Activated naive CD4-positive, alpha-beta T cell treated with anti-CD3 and anti-CD28 coated beads, Interleukin-2, amount 10 ng/mL, durations not matched to agents 7 days and 5 days (primary cell): ENCODE results near the gene TSC2.
"Not testable (repeated sequence)": the region's sequence is repeated elsewhere in the genome, so short reads cannot be mapped to it uniquely, and the experiment has no call there.

ENCODE experiments used
- CTCF ChIA-PET: fragments of 350-600 bp; sonication (Branson Sonifier 250); formaldehyde crosslinking; loops from one replicate; lab custom pipeline; 2021; ENCODE audit warnings: antibody characterized with exemption; lab: Charles Lee
- DNase-seq: peaks from one replicate; pipeline ENCODE4 v3.0.0-alpha.2; 2020
- H3K27ac Mint-ChIP-seq: one replicate; pipeline ENCODE4 v1.8.0; 2021; ENCODE audit warnings: mild to moderate bottlenecking, moderate library complexity, mixed read lengths
- H3K27me3 Mint-ChIP-seq: one replicate; pipeline ENCODE4 v1.8.0; 2021; ENCODE audit warnings: mild to moderate bottlenecking, mixed read lengths
- H3K36me3 Mint-ChIP-seq: one replicate; pipeline ENCODE4 v1.8.0; 2021; ENCODE audit warnings: mixed read lengths
- H3K4me1 Mint-ChIP-seq: one replicate; pipeline ENCODE4 v1.8.0; 2021; ENCODE audit warnings: mixed read lengths
- H3K4me3 Mint-ChIP-seq: one replicate; pipeline ENCODE4 v1.8.0; 2021; ENCODE audit warnings: mild to moderate bottlenecking, moderate library complexity, mixed read lengths
- H3K9me3 Mint-ChIP-seq: one replicate; pipeline ENCODE4 v1.8.0; 2021; ENCODE audit warnings: mixed read lengths

Gene TSC2

DNA sequence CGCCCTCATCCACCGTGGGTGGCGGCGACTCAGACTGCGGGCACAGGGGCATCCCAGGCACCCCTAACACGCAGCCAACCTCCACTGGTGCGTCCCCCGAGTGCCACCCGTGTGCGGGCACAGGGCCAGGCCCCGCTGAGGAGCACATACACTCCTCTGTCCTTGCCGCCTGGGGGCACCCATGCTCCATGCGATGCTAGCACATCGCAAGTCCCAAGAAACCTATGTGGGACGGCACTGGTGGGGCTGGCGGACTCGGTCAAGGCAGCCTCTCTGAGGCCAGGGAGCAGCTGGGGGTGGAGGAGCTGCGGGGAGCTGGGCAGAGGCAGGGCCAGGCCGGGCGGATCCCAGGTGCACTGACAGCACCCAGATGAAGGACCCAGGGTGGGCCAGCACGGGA is 42.1 kb upstream of the TSC2 start:
- Mint-ChIP-seq H3K27ac (no peak overlapping the region), H3K9me3 (no peaks in the 10 kb centered on the region), H3K4me1 (peaks cover 51% of the 10 kb centered on the region), H3K36me3 (peaks cover 23% of the 10 kb centered on the region), H3K27me3 (no peaks in the 10 kb centered on the region), H3K4me3 (no peak overlapping the region)
- CTCF ChIA-PET = interaction anchor here (0.7 to 1.8 kb wide), 2 partner anchors 142 to 245 kb away, joined by 3 to 10 read pairs; partner anchors contain the start of genes ECI1 and RAB26
- DNase-seq = no peak

DNA sequence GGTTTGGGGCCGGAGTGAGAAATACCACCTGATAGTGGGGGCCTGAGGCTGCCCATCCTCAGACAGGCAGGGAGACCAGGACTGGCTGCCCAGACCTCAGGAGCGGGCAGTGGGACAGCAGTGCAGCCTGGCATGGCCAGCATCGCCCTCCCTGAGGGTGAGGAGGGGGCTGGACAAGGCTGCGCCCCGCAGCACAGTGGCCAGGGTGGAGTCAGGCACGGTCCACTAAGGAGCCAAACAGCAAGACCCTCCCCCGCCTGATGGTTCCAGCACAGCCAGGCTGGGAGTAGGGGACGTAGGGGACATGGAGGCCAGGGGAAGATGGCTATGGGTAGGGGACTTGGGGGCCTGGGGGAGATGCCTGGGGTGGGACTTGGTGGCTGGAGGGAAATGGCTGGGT is 41.5 kb upstream of the TSC2 start:
- Mint-ChIP-seq H3K27ac (no peak overlapping the region), H3K4me3 (no peak overlapping the region), H3K36me3 (peaks cover 16% of the 10 kb centered on the region), H3K27me3 (no peaks in the 10 kb centered on the region), H3K9me3 (no peaks in the 10 kb centered on the region), H3K4me1 (peaks cover 51% of the 10 kb centered on the region)
- no peak for DNase-seq
- CTCF ChIA-PET = no interaction called here

DNA sequence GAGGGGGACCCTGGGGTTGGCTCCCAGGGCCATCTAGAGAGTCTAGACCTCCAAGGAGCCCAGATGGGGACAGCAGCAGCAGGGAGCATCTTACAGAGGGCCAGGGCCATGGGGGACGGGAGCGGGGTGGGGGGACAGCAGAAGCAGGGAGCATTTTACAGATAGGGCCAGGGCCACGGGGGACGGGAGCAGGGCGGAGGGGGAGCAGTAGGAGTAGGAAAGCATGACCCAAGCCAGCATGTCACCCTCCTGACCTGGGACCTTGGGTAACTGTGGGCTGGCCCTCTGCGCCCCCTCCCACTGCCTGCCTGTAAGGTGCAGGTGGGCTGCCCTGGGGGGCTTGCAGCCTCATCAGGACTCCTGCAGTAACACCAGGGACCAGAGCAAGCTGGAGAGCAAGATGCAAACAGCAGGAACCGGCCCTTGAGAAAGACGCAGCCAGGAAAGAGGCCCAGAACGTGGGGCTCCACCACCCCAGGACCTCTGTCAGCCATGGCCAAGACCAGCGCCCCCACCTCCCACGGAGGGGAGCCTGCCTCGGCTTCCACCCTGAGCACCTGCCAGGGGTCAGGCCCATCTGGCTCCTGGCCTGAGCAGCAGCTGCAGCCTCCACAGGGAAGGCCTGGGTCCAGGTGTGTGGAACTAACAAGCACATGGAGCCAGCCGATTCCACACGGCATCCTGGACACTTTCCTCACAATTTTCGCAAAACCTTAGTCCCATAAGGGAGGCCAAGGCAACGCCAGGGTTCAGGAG is 40.5 kb upstream of the TSC2 start:
- no peaks in the 10 kb centered on the region for H3K9me3 Mint-ChIP-seq
- no peak for DNase-seq
- H3K4me1 Mint-ChIP-seq = peaks cover 51% of the 10 kb centered on the region
- peak overlapping the region; percentile 92 for H3K27ac Mint-ChIP-seq
- peak overlapping the region; percentile 86 for H3K4me3 Mint-ChIP-seq
- CTCF ChIA-PET = interaction anchor here (2.0 kb wide), 1 partner anchor 133 kb away, joined by 8 read pairs; no protein-coding TSS in a partner anchor
- no peaks in the 10 kb centered on the region for H3K27me3 Mint-ChIP-seq
- H3K36me3 Mint-ChIP-seq = peaks cover 11% of the 10 kb centered on the region

DNA sequence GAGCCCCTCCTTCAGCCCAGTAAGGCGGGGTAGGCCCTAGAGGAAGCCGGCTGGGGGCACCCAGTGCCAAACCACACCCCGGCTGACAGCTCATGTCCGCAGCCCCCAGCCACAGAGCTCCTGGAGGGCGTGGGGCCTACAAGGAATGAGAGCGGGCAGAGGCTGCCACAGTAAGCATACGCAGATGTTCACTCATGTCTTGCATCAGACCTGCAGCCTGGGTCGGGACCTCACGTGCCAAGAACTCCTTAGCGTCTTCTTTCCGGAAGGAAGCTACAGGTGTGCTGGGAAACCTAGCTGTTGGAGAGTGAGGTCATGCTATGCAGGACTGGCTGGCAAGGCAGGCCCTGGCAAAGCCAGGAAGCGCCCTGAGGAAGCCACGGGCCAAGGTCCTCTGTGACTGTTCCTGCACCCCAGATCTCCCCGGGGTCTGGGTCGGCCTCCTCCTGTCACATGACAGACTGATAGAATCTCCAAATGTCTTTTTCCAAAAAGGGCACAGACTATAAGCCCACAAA is 39.7 kb upstream of the TSC2 start:
- DNase-seq = peak; percentile 52
- Mint-ChIP-seq H3K27ac (peak overlapping the region; percentile 92), H3K4me3 (peak overlapping the region; percentile 86), H3K27me3 (no peaks in the 10 kb centered on the region), H3K36me3 (peaks cover 9% of the 10 kb centered on the region), H3K4me1 (peaks cover 51% of the 10 kb centered on the region), H3K9me3 (no peaks in the 10 kb centered on the region)
- CTCF ChIA-PET = interaction anchor here (2.0 kb wide), 1 partner anchor 132 kb away, joined by 8 read pairs; no protein-coding TSS in a partner anchor

DNA sequence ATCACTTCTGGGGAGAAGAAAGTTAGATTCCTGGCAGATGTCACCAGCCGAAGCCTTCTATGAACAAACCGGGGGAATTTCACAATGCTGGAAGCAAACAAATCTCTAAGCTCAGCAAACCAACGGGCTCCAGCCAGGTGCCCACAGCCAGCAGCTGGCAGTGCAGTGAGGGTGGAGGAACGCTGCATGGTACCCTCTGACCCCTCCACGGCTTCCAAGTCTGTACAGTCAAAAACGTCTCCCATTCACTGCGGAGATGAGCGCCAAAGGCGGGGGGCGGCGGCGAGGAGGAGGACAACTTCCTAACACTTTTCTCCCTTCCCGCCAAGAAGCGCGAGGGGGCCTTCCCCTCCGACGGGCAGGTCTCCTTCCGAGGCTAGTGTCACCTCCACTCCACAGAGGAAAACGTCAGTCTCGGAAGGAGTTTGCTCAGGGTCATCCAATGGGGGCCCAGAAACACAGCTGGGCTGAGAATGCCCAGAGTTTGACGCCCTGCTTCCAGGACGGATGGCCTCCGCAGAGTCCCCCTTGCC is 39.1 kb upstream of the TSC2 start:
- peaks cover 51% of the 10 kb centered on the region for H3K4me1 Mint-ChIP-seq
- peak; percentile 57 for DNase-seq
- peak overlapping the region; percentile 92 for H3K27ac Mint-ChIP-seq
- peaks cover 8% of the 10 kb centered on the region for H3K36me3 Mint-ChIP-seq
- no peaks in the 10 kb centered on the region for H3K27me3 Mint-ChIP-seq
- CTCF ChIA-PET = interaction anchor here (2.0 kb wide), 1 partner anchor 132 kb away, joined by 8 read pairs; no protein-coding TSS in a partner anchor
- H3K4me3 Mint-ChIP-seq = peak overlapping the region; percentile 86
- no peaks in the 10 kb centered on the region for H3K9me3 Mint-ChIP-seq

DNA sequence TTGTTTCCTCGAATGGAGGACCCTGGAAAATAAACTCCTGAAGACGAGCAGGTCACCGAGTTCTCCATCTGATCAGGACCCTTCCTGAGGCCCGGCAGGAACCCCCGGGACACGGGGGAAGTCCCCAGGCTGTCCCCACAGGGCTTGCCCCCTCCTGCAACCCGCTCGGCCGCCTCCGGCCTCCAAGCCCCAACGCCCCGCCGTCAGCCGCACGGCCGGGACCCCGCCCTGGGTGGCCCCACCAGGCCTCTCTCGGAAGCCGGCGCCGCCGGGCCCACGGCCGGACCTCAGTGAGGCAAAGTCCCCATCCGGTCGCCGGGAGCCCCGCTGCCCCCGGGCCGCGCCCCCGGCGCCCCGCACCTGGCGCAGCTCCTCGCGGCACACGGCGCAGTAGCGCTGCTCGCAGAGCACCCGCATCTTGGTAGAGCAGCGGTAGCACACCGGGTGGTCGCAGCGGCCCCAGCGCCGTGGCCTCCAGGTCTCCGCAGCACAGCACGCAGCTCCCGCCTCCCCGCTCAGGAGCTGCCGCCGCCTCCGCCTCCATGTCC is 38.5 kb upstream of the TSC2 start:
- Mint-ChIP-seq H3K9me3 (no peaks in the 10 kb centered on the region), H3K27me3 (no peaks in the 10 kb centered on the region), H3K4me1 (peaks cover 47% of the 10 kb centered on the region), H3K4me3 (peak overlapping the region; percentile 86), H3K36me3 (peaks cover 8% of the 10 kb centered on the region), H3K27ac (peak overlapping the region; percentile 92)
- CTCF ChIA-PET = interaction anchor here (2.0 kb wide), 1 partner anchor 131 kb away, joined by 8 read pairs; no protein-coding TSS in a partner anchor
- peak; percentile 43 for DNase-seq

DNA sequence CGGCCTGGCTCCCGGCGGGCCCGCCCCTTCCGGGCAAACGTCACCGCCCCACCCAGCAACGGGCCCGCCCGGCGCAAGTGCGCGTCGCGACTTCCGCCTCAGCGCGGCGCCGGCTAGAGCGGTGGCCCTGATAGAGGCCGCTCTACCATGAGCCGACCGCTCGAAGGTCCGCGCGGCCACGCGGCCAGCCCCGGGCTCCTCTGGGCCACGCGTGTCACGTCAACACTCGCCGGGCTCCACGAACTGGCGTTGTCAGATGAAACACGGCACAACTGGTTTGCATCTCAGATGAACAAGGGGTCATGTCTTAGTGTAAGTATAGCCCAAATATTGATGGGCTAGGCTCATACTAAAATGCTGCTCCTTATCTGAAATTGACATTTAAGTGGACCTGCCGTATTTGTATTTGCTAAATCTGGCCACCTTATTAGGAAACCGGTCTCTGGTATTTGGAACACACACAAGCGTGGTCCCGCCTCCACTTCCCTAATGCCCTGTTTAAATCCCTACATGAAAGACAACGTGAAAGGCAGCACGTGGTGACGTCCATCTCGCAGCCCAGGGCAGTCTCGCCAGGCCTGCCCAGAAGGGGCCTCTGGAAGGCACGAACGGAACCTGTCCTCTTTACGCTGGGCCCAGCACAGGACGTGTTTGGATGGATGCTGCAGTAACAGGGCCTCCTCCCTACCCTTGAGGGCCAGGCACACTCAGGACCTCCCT is 37.8 kb upstream of the TSC2 start, which contains the start of gene ZNF598:
TSS of gene ZNF598 (minus strand) at position 31 of the 720 bp plus-strand sequence.
- Mint-ChIP-seq H3K27me3 (no peaks in the 10 kb centered on the region), H3K27ac (peak within 1 kb of the TSS; percentile 92), H3K9me3 (no peaks in the 10 kb centered on the region), H3K4me3 (peak within 1 kb of the TSS; percentile 90), H3K36me3 (peaks cover 8% of the 10 kb centered on the region), H3K4me1 (peaks cover 42% of the 10 kb centered on the region)
- DNase-seq = peak; percentile 85
- CTCF ChIA-PET = no interaction called here

DNA sequence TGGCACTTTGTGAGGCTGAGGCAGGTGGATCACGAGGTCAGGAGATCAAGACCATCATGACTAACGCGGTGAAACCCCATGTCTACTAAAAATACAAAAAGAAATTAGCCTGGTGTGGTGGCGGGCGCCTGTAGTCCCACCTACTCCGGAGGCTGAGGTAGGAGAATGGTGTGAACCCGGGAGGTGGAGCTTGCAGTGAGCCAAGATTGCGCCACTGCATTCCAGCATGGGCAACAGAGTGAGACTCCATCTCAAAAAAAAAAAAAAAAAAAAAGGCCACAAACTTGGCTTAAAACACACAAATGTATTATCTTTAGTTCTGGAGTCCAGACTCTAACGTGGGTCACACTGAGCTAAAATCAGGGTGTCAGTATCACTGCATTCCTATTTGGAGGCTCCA is 36.1 kb upstream of the TSC2 start:
- H3K9me3 Mint-ChIP-seq, H3K27ac Mint-ChIP-seq, DNase-seq, CTCF ChIA-PET, H3K36me3 Mint-ChIP-seq, H3K27me3 Mint-ChIP-seq, H3K4me3 Mint-ChIP-seq: not testable (repeated sequence)
- peaks cover 30% of the 10 kb centered on the region for H3K4me1 Mint-ChIP-seq

DNA sequence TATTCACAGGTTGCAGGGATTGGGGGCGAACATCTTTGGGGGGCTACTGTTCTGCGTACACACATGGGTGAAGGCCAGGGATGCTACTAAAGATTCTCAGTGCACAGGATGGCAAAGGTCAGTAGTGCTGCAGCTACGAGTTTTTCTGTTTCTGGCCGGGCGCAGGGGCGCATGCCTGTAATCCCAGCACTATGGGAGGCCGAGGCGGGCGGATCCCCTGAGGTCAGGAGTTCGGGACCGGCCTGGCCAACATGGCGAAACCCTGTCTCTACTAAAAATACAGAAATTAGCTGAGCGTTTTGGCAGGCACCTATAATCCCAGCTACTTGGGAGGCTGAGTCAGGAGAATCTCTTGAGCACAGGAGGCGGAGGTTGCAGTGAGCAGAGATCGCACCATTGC is 34.3 kb upstream of the TSC2 start:
- CTCF ChIA-PET = interaction anchor here (1.0 to 2.0 kb wide), 3 partner anchors 9 to 127 kb away, joined by 3 to 9 read pairs (median 6); no protein-coding TSS in a partner anchor
- Mint-ChIP-seq H3K9me3 (no peaks in the 10 kb centered on the region), H3K27me3 (peaks cover 25% of the 10 kb centered on the region), H3K36me3 (peaks cover 2% of the 10 kb centered on the region), H3K4me1 (peaks cover 12% of the 10 kb centered on the region), H3K27ac (no peak overlapping the region), H3K4me3 (no peak overlapping the region)
- no peak for DNase-seq

DNA sequence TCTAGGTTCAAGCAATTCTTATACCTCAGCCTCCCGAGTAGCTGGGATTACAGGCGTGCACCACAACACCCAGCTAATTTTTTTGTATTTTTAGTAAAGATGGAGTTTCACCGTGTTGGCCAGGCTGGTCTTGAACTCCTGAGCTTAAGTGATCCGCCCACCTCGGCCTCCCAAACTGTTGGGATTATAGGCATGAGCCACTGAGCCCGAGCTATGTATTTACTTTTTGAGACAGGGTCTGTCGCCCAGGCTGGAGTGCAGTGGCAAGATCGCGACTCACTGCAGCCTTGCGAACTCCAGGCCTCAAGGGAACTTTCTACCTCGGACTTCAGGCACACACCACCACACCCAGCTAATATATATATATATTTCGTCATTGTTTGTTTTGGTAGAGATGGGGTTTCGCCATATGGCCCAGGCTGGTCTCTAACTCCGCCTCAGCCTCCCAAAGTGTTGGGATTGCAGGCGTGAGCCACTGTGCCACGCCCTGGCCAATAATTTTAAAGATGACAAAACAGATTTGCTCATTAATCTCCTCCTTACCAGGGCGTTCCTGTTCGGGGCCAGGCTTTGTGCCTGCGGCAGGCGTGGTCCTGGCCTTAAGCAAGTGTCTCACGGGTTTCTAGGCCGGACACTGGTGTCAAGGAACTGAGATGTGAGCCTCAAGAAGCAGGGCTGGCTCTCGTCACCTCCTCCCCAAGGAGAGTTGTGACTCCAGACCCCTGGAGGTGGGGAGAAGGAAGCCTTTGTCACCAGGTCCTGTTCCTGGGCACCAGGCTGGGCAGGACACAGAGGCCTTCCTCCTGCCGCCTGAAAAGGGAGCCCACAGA is 32.5 kb upstream of the TSC2 start:
- Mint-ChIP-seq H3K4me1 (peaks cover 2% of the 10 kb centered on the region), H3K27ac (no peak overlapping the region), H3K9me3 (no peaks in the 10 kb centered on the region), H3K27me3 (peaks cover 43% of the 10 kb centered on the region), H3K36me3 (no peaks in the 10 kb centered on the region), H3K4me3 (no peak overlapping the region)
- CTCF ChIA-PET = no interaction called here
- no peak for DNase-seq

DNA sequence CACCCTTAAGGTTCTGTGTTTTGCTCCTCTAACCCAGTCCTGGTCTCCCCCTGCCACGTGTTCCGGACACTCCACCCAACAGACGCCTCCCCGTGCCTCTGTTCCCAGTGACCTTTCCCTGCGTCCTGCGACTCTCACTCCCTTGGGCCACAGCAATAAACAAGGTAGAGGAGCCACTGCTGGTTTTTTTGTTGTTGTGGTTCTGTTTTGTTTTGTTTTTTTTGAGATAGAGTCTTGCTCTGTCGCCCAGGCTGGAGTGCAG is 31.9 kb upstream of the TSC2 start:
- H3K9me3 Mint-ChIP-seq = no peaks in the 10 kb centered on the region
- H3K4me1 Mint-ChIP-seq = peaks cover 4% of the 10 kb centered on the region
- CTCF ChIA-PET = interaction anchor here (0.6 to 1.0 kb wide), 4 partner anchors 12 to 198 kb away, joined by 3 to 9 read pairs (median 4); no protein-coding TSS in a partner anchor

DNA sequence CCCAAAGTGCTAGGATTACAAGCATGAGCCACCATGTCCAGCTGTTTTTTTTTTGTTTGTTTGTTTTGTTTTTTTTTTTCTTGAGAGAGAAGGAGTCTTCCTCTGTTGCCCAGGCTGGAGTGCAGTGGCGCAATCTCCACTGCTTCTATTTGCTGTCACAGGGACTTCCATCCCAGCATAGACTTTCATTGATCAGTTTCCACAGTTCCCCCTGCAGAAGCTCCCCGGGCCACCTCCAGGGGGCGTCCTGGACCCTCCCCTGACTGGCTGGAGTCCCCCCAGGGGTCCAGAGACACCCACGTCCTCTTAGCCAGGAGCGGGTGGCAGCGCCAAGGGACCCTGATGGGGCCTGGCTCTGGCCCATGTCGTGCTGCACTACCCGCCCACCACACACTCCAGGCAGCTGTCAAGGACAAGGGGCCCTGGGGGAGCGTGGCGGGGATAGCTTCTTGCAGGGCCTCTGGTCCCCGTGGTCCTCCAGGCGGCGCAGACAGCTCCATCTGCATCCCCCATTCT is 31.3 kb upstream of the TSC2 start:
- Mint-ChIP-seq H3K9me3 (no peaks in the 10 kb centered on the region), H3K27ac (no peak overlapping the region), H3K36me3 (no peaks in the 10 kb centered on the region), H3K4me1 (peaks cover 4% of the 10 kb centered on the region), H3K27me3 (peaks cover 54% of the 10 kb centered on the region), H3K4me3 (no peak overlapping the region)
- CTCF ChIA-PET = interaction anchor here (0.6 to 1.0 kb wide), 6 partner anchors 13 to 199 kb away, joined by 3 to 9 read pairs (median 3); no protein-coding TSS in a partner anchor
- DNase-seq = peak; percentile 43

More for the DNA sequence above, 31.9 kb upstream of the TSC2 start:
- Mint-ChIP-seq H3K27ac (no peak overlapping the region), H3K4me3 (no peak overlapping the region), H3K27me3 (peaks cover 48% of the 10 kb centered on the region), H3K36me3 (no peaks in the 10 kb centered on the region)
- DNase-seq = no peak

DNA sequence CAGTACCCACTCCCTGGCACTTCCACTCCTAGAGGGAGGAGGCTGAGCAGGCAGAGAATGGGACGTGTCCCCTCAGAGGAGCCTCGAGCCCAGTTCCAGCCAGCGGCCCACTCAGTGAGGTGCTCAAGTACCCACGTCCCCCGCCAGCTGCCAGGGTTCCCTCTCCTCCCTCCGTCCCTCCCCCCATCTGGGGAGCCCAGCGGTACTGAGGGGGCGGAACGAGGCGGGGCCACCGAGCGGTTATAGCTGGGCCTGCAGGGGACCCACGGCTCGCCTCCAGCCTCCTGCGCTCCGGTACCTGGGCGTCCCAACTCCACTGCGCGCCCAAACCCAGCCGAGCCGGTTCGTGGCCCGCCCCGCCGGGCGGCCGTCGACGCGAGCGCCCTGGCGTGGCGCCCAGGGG is 28.3 kb upstream of the TSC2 start, which contains the start of gene NPW:
TSS of gene NPW (plus strand) at position 268 of the 403 bp plus-strand sequence.
- no peaks in the 10 kb centered on the region for H3K9me3 Mint-ChIP-seq
- no peak within 1 kb of the TSS for H3K4me3 Mint-ChIP-seq
- H3K27ac Mint-ChIP-seq = no peak within 1 kb of the TSS
- peak; percentile 53 for DNase-seq
- CTCF ChIA-PET = interaction anchor here (0.8 to 2.0 kb wide), 3 partner anchors 16 to 231 kb away, joined by 3 to 7 read pairs (median 3); partner anchors contain the start of gene ECI1
- H3K36me3 Mint-ChIP-seq = no peaks in the 10 kb centered on the region
- H3K4me1 Mint-ChIP-seq = peaks cover 24% of the 10 kb centered on the region
- H3K27me3 Mint-ChIP-seq = peaks cover 75% of the 10 kb centered on the region
